Measurements from ENCODE around the gene DLL1. TPM values are rescaled to one million over a fixed set of nuclear protein-coding genes. Genes with fewer than 3 reads are reported as not detected.
A peak's percentile ranks its signal among the peaks of the same experiment; 100 is the strongest.
"Not testable (repeated sequence)": the region's sequence is repeated elsewhere in the genome, so short reads cannot be mapped to it uniquely, and the experiment has no call there.

DLL1 gene
- total RNA-seq (2014; rRNA removed; shearing (Covaris generic)), result 1.3 and 1.4 TPM in 2 replicates
- 0.63 and 1.1 TPM in 2 replicates for polyA plus RNA-seq (2015; cell fraction: cytosol; rRNA removed)
- polyA plus RNA-seq (2015; cell fraction: nucleus; rRNA removed), result 3.9 and 4.0 TPM in 2 replicates

- peak; percentile 24 for DNase-seq (ENCODE audit: low read depth)
These were observed at the start of gene DLL1 for GRCh38 chr6:170290296-170291128. Gene DLL1, minus strand, starts transcription at chr6:170291078. Its CDS starts 939 bp downstream, at chr6:170290139.

GRCh38 chr6:170335199-170335598 lies 44.3 kb upstream of the DLL1 start:
- DNase-seq (ENCODE audit: low read depth), result not testable (repeated sequence)

GRCh38 chr6:170329321-170329720 lies 38.4 kb upstream of the DLL1 start:
- DNase-seq (ENCODE audit: low read depth), result no peak

GRCh38 chr6:170317718-170318117 lies 26.8 kb upstream of the DLL1 start:
- no peak for DNase-seq (ENCODE audit: low read depth)

GRCh38 chr6:170317076-170317475 lies 26.2 kb upstream of the DLL1 start:
- no peak for DNase-seq (ENCODE audit: low read depth)

- DNase-seq (ENCODE audit: low read depth), result no peak
These were observed 25.2 kb upstream of the DLL1 start for GRCh38 chr6:170316071-170316470.

GRCh38 chr6:170314983-170315382 lies 24.1 kb upstream of the DLL1 start:
- no peak for DNase-seq (ENCODE audit: low read depth)

- DNase-seq (ENCODE audit: low read depth), result no peak
These were observed 22.9 kb upstream of the DLL1 start for GRCh38 chr6:170313716-170314295.

GRCh38 chr6:170312876-170313275 lies 22.0 kb upstream of the DLL1 start:
- DNase-seq (ENCODE audit: low read depth), result no peak

- DNase-seq (ENCODE audit: low read depth), result no peak
These were observed 20.8 kb upstream of the DLL1 start for GRCh38 chr6:170311696-170312095.

GRCh38 chr6:170308761-170309160 lies 17.9 kb upstream of the DLL1 start:
- DNase-seq (ENCODE audit: low read depth), result no peak

GRCh38 chr6:170307080-170307545 lies 16.2 kb upstream of the DLL1 start:
- DNase-seq (ENCODE audit: low read depth), result no peak

- peak; percentile 92 for DNase-seq (ENCODE audit: low read depth)
These were observed 15.6 kb upstream of the DLL1 start, which contains the start of gene FAM120B for GRCh38 chr6:170306324-170307079. Gene FAM120B, plus strand, starts transcription at chr6:170306758. Its CDS starts 10,633 bp downstream, at chr6:170317391.

GRCh38 chr6:170305805-170306323 lies 15.0 kb upstream of the DLL1 start:
- DNase-seq (ENCODE audit: low read depth), result no peak

GRCh38 chr6:170301184-170301583 lies 10.3 kb upstream of the DLL1 start:
- no peak for DNase-seq (ENCODE audit: low read depth)

GRCh38 chr6:170298688-170299087 lies 7.8 kb upstream of the DLL1 start:
- peak; percentile 45 for DNase-seq (ENCODE audit: low read depth)

GRCh38 chr6:170297576-170298330 lies 6.9 kb upstream of the DLL1 start:
- no peak for DNase-seq (ENCODE audit: low read depth)

GRCh38 chr6:170296746-170297575 lies 6.1 kb upstream of the DLL1 start:
- no peak for DNase-seq (ENCODE audit: low read depth)

GRCh38 chr6:170296423-170296745 lies 5.5 kb upstream of the DLL1 start:
- DNase-seq (ENCODE audit: low read depth), result no peak

Data from HT1080 (cell line).